ENCODE results near the gene AFF1.
"Not testable (repeated sequence)": the region's sequence is repeated elsewhere in the genome, so short reads cannot be mapped to it uniquely, and the experiment has no call there.

Gene AFF1

DNA sequence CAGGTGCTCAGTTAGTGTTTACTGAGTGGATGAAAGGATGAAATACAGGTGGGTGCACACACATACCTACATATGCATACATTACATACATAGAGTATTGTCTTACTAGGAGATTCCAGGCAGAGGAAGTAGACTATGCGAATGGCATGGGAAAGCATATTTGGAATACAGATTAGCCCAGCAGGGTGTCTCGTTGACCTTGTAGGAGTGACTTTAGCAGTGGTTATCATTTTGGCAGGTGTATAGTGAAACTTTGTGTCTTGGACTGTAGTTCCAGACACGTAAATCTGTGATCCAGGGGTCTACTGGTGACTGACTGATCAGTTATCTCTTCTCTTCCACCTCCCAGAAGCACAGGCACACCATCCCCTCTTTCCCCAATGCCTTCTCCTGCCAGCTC, 199.3 kb downstream of the AFF1 start:
- no peak for DNase-seq

DNA sequence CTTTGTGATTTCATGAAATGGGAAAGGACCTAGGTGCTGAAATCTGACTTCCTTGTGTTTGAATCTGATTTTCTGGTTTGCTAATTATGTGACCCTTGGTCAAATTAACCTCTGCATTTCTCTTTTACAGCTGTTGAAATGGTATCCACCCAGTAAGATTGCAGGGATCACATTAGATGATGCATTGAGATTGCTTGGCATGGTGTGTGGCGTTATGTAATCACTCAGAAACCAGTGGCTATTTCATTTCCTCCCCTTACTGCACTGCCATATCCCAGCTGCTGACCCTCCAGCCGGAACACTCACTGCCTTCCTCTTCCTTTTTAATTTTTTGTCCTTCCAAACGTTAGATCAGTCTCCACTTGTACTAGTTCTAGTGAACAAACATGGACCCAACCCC, 206.6 kb downstream of the AFF1 start:
- DNase-seq: no peak

DNA sequence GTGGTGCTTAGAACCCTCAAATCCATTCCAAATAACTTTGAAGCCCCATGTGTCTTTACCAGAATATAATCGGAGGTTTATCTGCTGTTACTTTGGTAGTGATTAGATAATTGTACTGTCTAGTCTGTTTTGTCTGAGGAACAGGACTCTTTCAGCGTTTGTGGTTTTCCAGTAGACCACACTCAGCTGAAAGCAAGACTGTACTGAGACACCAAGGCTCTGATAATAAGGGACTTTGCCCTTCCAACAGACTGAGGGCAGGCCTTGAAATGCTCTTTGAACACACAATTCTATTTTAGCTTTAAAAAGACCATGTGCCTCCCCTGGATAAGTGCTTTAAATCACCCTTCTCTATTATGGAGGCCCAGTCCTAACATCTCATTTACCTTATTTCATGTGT, 209.5 kb downstream of the AFF1 start:
- no peak for DNase-seq

DNA sequence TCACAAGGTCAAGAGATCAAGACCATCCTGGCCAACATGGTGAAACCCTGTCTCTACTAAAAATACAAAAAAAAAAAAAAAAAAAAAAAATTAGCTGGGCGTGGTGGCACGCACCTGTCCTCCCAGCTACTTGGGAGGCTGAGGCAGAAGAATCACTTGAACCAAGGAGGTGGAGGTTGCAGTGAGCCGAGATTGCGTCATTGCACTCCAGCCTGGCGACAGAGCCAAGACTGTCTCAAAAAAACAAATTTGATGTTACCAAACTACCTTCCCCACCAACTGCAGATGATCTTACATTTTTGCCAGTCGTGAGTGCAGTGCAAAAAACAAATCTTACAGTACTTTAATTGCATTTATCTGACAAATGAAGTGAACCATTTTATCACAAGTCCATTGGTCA, 211.1 kb downstream of the AFF1 start:
- DNase-seq: not testable (repeated sequence)

DNA sequence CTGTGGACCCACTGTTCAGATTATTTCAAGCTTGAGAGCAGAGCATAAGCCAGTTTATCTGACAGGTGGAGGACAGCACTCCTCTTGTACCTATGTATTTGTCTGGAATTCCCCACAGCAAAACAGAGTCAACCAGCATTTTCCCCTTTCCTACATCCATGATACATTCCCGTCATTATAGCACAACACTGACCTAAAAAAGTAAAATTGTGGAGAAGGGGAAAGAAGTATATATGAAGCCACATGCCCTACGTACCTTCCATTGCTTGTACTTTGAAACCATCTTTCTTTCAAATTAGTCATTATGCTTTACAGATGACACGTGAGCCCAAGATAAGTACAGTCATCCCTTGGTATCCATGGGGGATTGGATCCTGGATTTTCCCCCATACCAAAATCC, 212.3 kb downstream of the AFF1 start:
- no peak for DNase-seq

DNA sequence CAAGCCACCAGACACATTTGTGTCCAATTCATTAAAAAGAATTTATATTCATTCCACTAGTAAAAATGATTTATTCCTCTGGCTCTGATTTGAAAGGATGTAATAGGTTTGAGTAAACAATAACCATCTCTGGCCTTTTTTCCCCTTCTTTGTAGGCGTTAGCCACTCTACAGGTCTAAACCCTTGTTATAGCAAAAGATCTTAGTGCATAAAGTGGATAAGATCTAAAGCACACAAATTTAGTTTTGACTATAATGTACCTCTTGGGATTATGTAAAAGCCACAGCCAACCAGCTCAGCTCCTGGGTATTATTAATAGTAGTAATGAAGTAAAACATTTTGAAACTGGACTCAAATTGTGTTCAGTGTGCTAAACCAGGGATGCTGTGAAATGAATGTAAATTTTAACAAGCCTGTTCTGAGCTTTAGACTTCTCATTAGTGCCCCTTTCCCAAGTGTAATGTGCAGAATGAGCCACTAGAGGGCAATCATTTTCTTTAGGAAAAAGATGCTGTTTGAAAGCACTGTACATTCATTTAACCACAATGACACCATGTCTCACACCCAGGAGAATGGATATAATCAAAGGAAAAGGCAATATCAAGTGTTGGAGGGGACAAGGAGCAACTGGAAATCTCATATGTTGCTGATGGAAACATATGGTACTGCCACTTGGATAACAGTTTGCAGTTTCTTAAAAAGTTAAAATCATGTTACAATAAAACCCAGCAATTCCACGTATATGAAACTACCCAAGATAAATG, 215.9 kb downstream of the AFF1 start:
- DNase-seq: peak in 17 of 51 donors; percentile 1 to 83 (median 28)

DNA sequence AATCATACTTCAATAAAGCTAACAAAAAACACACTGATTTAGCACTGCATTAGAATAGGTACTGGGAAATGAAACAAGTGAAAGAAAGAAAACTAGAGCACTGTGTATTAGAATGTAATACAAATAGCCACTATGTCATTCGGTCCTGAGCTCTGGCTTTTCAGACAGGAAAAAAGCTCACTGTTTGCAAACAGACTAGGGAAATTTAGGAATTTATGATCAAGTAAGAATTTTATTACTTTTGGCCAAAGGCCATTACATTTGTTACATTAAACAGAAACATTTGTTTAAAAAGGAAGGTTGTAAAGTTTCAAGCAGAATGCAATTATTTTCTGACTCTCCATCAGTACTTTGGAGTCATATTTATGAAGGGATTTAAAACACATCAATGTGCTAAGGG, 216.9 kb downstream of the AFF1 start:
- DNase-seq: no peak

DNA sequence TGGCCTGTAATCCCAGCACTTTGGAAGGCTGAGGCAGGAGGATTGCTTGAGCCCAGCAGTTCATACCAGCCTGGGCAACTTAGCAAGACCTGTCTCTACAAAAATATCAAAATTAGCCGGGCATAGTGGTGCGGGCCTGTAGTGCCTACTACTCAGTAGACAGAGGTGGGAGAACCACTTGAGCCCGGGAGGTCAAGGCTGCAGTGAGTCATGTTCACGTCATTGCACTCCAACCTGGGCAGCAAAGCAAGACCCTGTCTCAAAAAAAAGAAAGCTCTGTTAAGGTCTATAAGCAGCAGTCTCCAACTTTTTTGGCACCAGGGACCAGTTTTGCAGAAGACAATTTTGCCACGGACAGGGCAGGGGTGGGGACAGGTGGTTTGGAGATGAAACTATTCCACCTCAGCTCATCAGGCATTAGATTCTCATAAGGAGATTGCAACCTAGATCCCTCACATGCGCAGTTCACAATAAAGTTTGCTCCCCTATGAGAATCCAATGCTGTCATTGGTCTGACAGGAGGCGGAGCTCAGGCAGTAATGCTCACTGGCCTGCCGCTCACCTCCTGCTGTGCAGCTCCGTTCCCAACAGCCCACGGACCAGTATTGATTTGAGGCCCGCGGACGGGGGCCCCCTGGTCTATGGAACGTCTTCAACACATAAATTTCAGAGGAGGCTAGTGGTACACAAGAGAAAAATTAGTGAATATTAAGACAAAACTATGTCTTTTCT, 217.7 kb downstream of the AFF1 start:
- no peak for DNase-seq

DNA sequence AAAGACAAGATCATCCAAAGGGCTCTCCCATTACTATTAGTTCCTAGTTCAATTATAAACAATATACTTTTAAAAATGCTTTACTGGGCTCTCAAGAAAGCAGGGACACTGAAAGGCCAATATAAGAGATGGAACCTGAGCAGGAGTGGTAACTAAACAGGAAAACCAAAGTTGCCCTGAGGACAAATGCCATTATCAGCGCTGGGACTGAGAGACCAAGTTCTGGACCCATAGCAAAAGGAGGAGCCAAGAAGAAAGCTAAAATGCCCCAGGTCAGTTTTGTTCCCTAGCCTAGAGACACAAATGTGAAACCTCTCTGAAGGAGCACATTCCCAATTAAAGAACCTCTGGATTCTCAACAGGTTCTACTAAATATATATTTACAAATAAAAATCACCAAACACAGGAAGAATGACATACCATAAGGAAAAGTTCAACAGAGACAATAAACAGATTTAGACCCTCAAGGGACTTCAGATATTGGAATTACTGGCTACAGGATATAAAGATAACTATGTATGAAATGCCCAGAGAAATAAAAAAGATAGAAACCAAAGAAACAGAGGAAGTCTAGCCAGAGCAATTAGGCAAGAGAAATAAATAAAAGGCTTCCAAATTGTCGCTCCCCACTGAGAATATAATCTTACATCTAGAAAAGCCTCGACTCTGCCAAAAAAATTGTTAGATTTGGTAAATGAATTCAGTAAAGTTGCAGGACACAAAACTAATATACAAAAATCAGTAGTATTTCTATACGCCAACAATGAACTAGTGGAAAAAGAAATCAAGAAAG, 218.5 kb downstream of the AFF1 start:
- DNase-seq: no peak

DNA sequence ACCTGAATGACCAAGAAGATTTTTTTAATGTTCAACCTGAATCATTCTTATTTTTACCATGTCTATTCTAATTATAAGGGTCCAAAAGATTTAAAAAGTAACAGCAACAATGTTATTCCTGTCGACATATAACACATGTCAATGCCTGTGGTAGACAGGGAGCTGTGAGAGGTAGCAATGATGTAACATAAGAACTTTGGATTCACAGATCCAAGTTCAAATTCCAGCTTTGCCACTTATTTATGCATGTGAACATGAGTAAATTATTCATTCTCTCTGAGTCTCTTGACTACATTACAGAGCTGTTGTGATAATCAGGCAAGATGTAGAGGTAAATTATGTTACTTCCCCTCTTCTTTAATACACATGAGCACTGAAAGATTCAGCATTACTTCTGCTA, 231.1 kb downstream of the AFF1 start:
- DNase-seq: no peak

DNA sequence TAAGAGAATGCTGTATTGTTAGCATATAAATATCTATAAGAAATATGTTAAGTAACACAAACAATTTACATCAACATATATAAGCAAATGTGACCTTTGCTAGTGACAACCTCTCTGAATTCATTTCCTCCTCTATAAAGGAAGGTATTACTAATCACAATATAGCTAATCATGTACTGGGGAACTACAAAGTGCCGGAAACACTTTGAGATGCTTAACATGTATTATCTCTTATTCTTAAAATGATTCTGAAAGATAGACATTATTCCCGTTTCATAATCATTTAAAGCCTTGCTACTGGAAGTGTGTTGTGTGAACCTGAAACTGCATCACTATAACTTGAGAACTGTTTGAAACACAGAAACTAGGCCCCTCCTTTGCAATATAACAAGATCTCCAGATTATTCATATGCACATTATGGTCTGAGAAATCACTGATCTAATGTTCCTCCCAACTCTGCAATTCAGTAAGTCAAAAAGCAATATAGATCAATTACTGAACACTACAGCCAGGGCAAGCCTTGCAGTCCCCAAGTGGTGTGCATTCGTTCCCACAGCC, 231.6 kb downstream of the AFF1 start:
- no peak for DNase-seq

DNA sequence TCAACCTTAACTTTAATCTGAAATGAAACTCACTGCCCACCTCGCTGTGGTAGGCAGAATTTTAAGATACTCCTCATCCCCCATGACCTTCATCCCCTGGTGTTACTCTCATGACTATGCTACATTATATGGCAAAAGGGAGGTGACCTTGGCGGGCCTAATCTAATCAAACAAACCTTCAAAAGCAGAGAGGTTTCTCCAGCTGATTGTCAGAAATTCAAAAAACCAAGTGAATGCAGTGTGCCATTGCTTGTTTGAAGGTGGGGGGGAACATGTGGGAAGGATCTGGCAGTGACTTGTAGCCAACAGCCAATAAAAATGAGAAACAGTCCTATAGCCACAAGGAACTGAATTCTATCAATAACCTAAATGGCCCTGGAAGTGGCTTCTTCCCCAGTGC, 237.1 kb downstream of the AFF1 start:
- no peak for DNase-seq

DNA sequence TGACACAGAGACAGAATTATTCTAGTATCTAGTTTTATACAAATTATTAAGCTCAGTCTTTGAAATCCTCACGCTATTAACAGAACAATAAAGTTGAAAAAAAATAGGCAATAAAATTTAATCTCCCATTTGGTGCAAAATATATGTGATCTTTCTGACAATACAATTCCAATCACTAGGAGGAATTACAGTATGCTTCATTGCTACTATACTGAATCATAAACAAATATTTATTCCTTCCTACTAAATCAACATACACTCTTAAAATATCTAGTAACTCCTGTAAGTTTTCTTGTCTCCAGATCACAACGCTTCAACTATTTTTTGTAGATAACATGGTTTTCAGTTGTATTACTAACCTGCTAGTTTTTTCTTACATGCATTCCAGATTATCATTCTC, 239.9 kb downstream of the AFF1 start:
- DNase-seq: no peak

DNA sequence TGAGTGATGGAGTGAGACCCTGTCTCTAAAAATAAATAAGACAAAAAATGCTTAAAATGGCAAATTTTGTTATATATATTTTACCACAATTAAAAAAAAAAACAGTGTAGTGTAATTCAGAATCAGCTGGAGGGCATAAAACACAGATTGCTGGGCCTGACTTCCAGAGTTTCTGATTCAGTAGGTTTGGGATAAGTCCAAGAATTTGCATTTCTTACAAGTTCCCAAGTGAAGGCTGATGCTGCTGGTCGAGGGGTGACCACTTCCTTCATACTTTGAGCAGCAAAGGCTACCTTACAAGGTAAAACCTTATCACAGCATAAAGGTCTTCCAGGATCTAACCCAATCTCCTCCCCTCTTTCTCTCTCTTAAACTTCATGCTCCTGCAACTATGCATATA, 244.9 kb downstream of the AFF1 start:
- DNase-seq: no peak

DNA sequence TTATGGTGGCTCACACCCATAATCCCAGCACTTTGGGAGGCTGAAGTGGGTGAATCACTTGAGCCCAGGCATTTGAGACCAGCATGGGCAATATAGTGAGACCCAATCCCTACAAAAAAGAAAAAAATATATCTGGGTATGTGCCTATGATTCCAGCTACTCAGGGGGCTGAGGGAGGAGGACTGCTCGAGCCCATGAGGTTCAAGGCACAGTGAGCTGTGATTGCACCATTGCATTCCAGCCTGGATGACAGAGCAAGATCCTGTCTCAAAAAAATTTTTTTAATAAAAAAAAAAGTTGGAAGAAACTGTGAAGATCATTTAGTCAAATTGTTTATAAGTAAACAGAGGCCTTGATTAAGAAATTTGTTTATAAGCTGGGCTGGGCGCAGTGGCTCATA, 246.0 kb downstream of the AFF1 start:
- no peak for DNase-seq

DNA sequence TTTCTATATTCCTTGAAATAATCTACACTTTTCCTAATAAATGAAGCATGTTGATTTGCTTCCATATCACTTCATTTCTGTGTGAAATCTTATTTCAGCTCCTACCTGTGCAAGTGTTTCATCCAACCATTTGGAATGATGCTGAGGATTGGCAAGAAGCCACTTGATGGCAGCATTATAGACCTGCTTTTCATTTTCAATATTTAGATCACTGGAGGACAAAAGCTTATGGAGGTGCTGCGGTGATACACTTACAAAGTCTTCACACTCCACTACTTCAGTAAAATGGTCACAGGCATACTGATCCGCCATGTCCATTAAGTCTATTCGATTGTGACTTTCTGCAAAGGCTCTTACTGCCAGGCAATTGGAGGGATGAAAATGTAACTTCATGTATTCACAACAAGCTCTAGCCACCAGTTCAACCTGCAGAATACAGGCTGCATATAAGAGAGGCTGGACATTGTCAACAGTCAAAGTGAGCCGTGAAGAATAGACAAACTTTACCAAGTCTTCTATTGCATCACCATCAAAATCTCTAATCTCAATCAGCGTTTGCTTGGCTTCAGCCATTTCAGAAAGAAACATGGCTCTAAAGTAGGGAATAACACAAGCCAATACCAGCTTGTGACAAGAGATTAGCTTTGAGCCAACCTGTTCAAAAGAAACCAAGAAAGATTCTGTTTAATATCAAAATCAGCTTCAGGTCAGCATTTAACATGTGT, 250.5 kb downstream of the AFF1 start:
- DNase-seq: peak in 1 of 51 donors; percentile 5

DNA sequence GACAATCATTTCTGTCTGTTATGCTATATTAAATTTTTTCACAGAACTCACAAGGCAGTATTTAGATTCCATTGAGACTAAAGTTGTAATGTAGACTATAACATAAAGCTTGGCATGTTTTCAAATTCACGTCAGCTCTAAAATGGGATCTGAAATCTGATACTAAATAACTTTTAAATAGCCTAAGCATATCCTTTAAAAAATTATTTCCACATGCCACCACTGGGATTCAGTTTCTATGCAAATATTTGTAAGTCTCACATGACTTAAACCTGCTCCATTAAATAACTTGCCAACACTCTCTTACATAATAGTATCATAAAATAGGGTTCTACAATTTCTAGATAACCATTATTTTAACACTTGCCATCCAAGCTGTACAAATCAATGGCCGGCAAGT, 253.2 kb downstream of the AFF1 start:
- DNase-seq: no peak

DNA sequence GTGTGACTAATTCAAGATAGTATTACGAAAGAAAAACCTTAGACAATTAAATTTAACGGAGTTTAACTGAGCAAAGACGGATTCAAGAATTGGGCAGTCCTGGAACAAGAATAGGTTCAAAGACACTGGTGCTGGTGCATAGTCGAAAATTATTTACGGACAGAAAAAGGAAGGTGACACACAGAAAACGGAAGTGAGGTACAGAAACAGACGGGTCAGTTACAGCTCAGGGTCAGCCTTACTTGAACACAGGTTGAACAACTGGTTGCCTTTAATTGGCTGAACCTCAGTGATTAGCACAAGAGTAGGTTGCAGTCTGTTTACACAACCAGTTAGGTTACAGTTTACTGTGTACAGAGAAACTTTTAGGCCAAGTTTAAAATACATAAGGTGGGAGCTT, 254.1 kb downstream of the AFF1 start:
- DNase-seq: no peak
